ENCODE data around the gene BARD1. TPM values are rescaled to one million over a fixed set of nuclear protein-coding genes. Genes with fewer than 3 reads are reported as not detected.
"Not testable (repeated sequence)": the region's sequence is repeated elsewhere in the genome, so short reads cannot be mapped to it uniquely, and the experiment has no call there.

Gene BARD1
- total and polyA plus RNA-seq, 2 donors (not counting 1 experiment from before 2014, with no cell fraction given), result 4.3 to 20.7 TPM

GRCh38 chr2:214724741-214725140 lies 84.7 kb downstream of the BARD1 start:
- no peak for ATAC-seq (ENCODE audit: low read depth)
- no peak overlapping the region for H3K27ac ChIP-seq (ENCODE audit: low read length in 2 of 2)
- no peak for TF ChIP-seq EZH2 (IDR thresholded peaks at IDR 0.05; ENCODE audit: borderline replicate concordance, insufficient read depth, low read depth, low read length, poor library complexity, severe bottlenecking)
- TF ChIP-seq CTCF (IDR thresholded peaks at IDR 0.05), result no peak
- CTCF ChIA-PET, result no interaction called here
- H3K4me1 ChIP-seq (ENCODE audit: control insufficient read depth in 2 of 2, insufficient read depth in 2 of 2, low read length in 2 of 2), result no peaks in the 10 kb centered on the region
- Mint-ChIP-seq H3K4me3 (no peak overlapping the region), H3K27ac (no peak overlapping the region), H3K27me3 (no peaks in the 10 kb centered on the region), H3K4me1 (no peaks in the 10 kb centered on the region), H3K9me3 (ENCODE audit: insufficient read depth) (peaks cover 3% of the 10 kb centered on the region)
- peaks cover 4 to 15% of the 10 kb centered on the region in 2 experiments for H3K36me3 ChIP-seq (replicated peaks in 1 of 2; ENCODE audit: control extremely low read depth in 1 of 2, control insufficient read depth in 1 of 2, extremely low read depth in 1 of 2, insufficient read depth in 2 of 2, low read length in 1 of 2)
- H3K9ac ChIP-seq (ENCODE audit: low read length), result no peak overlapping the region
- 100% methylated on average over 1 of the region's 1 CpG for WGBS (ENCODE audit: insufficient coverage)
- POLR2A ChIA-PET, result no interaction called here
- intact Hi-C loops (cut with micrococcal nuclease), result no loop called here
- no peak overlapping the region for H2AFZ ChIP-seq (ENCODE audit: insufficient read depth, low read depth, low read length, poor library complexity, severe bottlenecking)
- H4K20me1 ChIP-seq (ENCODE audit: control insufficient read depth, insufficient read depth, low read length, poor library complexity, severe bottlenecking), result no peaks in the 10 kb centered on the region
- H3K4me2 ChIP-seq (replicated peaks; ENCODE audit: low read depth, low read length, poor library complexity, severe bottlenecking), result no peak overlapping the region
- H3K4me3 ChIP-seq (ENCODE audit: control extremely low read depth in 1 of 5, extremely low read depth in 1 of 5, insufficient read depth in 1 of 5, low read depth in 2 of 5, low read length in 4 of 5), result no peak overlapping the region
- no peaks in the 10 kb centered on the region for H3K9me3 ChIP-seq (ENCODE audit: control extremely low read depth in 1 of 3, control insufficient read depth in 2 of 3, insufficient read depth in 1 of 3, low read length in 2 of 3)
- H3K79me2 ChIP-seq (ENCODE audit: control insufficient read depth, insufficient read depth, low read length), result no peaks in the 10 kb centered on the region
- no peak for DNase-seq
- no peaks in the 10 kb centered on the region for H3K27me3 ChIP-seq (replicated peaks in 1 of 4; ENCODE audit: control extremely low read depth in 1 of 4, control insufficient read depth in 3 of 4, insufficient read depth in 4 of 4, low read length in 3 of 4)

- H3K4me3 Mint-ChIP-seq; H3K27me3 Mint-ChIP-seq; H4K20me1 ChIP-seq (ENCODE audit: control insufficient read depth, insufficient read depth, low read length, poor library complexity, severe bottlenecking); H3K36me3 ChIP-seq (replicated peaks in 1 of 2; ENCODE audit: control extremely low read depth in 1 of 2, control insufficient read depth in 1 of 2, extremely low read depth in 1 of 2, insufficient read depth in 2 of 2, low read length in 1 of 2); H3K9ac ChIP-seq (ENCODE audit: low read length); H3K4me3 ChIP-seq (ENCODE audit: control extremely low read depth in 1 of 5, extremely low read depth in 1 of 5, insufficient read depth in 1 of 5, low read depth in 2 of 5, low read length in 4 of 5); H3K4me2 ChIP-seq (replicated peaks; ENCODE audit: low read depth, low read length, poor library complexity, severe bottlenecking); H3K4me1 Mint-ChIP-seq; DNase-seq; ATAC-seq (ENCODE audit: low read depth); H3K9me3 ChIP-seq (ENCODE audit: control extremely low read depth in 1 of 3, control insufficient read depth in 2 of 3, insufficient read depth in 1 of 3, low read length in 2 of 3); intact Hi-C loops (cut with micrococcal nuclease); H3K79me2 ChIP-seq (ENCODE audit: control insufficient read depth, insufficient read depth, low read length); H3K27ac Mint-ChIP-seq; POLR2A ChIA-PET; H3K27me3 ChIP-seq (replicated peaks in 1 of 4; ENCODE audit: control extremely low read depth in 1 of 4, control insufficient read depth in 3 of 4, insufficient read depth in 4 of 4, low read length in 3 of 4); H3K27ac ChIP-seq (ENCODE audit: low read length in 2 of 2); H2AFZ ChIP-seq (ENCODE audit: insufficient read depth, low read depth, low read length, poor library complexity, severe bottlenecking); H3K9me3 Mint-ChIP-seq (ENCODE audit: insufficient read depth); H3K4me1 ChIP-seq (ENCODE audit: control insufficient read depth in 2 of 2, insufficient read depth in 2 of 2, low read length in 2 of 2): not testable (repeated sequence)
- WGBS (ENCODE audit: insufficient coverage), result 100% methylated on average over 3 of the region's 3 CpGs
- CTCF ChIA-PET, result interaction anchor here (0.7 kb wide), 1 partner anchor 37 kb away, joined by 3 read pairs; no protein-coding TSS in a partner anchor
Measured at GRCh38 chr2:214717837-214718236, 91.6 kb downstream of the BARD1 start.
